ENCODE results near the gene AWAT1. TPM values are rescaled to one million over a fixed set of nuclear protein-coding genes. Genes with fewer than 3 reads are reported as not detected.

The AWAT1 gene
- total and polyA plus RNA-seq, 3 donors from 2014 or later, result not detected

DNA sequence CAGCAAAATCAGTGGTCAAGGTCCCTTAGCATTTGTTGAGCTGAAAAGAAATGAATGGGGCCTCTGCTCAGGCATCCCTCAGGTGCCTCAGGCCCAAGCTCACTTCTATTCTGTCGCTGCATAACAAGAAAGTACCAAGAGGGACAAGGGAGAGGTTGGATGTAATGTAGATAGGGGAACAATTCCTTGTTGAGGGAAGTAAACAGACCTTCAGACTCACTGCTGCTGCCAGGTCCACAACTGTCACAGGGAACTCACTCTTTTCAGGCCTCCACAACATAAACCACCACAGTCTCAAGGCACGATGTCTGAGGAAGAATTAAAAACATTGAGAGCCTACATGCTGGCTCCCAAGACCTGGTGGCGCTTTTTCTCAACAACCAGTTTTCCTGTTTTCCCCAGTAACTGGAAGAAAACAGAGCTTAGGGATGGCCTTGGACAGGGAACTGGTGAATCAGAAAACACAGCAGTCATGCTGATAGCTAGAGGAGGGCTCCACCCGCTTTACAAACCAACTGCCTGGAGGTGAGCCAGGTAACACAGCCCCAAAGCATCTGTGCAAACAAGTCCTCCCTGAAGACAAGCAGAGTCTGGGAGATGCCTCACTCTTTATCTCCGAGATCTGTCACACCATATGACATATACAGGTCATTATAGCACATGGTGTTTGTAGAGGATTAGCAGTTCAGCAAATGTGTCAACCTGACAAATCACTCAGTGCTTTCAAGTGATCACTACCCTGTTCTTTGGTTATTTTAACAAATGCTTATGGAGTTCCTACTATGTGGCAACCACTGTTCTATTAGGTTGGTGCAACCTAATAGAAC, 14.3 kb upstream of the AWAT1 start:
- Histone ChIP-seq H3K4me1 (no peaks in the 10 kb centered on the region), H3K27me3 (no peaks in the 10 kb centered on the region), H3K27ac (no peak overlapping the region), H3K9me3 (no peaks in the 10 kb centered on the region), H3K36me3 (ENCODE audit: low read depth, missing control alignments) (no peaks in the 10 kb centered on the region), H3K4me3 (no peak overlapping the region)
- 43 to 54% methylated on average over 2 to 5 of the region's 5 CpGs for WGBS, 2 donors
- TF ChIP-seq POLR2A (IDR thresholded peaks at IDR 0.05), result no peak
- TF ChIP-seq, protein P1, sequence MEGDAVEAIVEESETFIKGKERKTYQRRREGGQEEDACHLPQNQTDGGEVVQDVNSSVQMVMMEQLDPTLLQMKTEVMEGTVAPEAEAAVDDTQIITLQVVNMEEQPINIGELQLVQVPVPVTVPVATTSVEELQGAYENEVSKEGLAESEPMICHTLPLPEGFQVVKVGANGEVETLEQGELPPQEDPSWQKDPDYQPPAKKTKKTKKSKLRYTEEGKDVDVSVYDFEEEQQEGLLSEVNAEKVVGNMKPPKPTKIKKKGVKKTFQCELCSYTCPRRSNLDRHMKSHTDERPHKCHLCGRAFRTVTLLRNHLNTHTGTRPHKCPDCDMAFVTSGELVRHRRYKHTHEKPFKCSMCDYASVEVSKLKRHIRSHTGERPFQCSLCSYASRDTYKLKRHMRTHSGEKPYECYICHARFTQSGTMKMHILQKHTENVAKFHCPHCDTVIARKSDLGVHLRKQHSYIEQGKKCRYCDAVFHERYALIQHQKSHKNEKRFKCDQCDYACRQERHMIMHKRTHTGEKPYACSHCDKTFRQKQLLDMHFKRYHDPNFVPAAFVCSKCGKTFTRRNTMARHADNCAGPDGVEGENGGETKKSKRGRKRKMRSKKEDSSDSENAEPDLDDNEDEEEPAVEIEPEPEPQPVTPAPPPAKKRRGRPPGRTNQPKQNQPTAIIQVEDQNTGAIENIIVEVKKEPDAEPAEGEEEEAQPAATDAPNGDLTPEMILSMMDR (IDR thresholded peaks at IDR 0.05), result no peak
- DNase-seq, result peak; percentile 31
- intact Hi-C loops (cut with DNase I; ENCODE audit: low total_unique reads), result no loop called here

DNA sequence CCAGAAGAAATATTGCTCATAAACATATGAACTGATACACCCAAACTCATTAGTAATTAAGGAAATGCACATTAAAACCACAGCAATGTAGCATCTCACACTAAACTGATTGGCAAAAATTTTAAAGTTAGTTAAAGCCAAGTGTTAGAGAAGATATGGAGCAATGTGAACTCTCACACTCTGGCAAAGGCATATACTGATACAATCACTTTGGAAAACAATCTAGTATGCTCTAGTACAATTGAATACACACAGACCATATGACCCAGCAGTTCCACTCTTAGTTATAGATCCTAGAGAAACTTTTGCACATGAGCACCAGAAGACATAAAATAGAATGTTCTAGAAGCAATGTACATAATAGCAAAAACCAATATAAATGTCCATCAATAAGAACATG, 8.4 kb upstream of the AWAT1 start:
- no peaks in the 10 kb centered on the region for H3K9me3 ChIP-seq

DNA sequence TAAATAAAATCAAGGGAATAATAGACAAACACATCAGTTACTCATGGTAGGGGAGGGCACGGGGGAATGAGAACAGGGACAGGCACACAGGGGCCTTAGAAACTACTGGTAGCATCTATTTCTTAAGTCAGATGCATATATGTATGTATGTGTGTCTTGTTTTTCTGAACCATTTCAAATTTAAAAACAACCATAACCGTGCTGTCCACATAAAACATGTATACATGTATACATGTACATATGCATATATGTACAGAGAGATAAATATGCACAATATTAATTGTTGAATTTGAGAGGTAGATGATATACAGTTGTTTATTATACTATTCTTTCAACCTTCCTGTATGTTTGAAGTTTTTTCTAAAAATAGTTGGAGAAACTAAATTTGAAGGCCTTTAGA, 7.8 kb upstream of the AWAT1 start:
- TF ChIP-seq POLR2A (IDR thresholded peaks at IDR 0.05), result no peak
- TF ChIP-seq, protein P1 (IDR thresholded peaks at IDR 0.05), result no peak
- no peak overlapping the region for H3K4me3 ChIP-seq
- 87 to 97% methylated on average over 2 of the region's 2 CpGs for WGBS, 2 donors
- no peaks in the 10 kb centered on the region for H3K9me3 ChIP-seq
- no peaks in the 10 kb centered on the region for H3K27me3 ChIP-seq
- H3K27ac ChIP-seq, result no peak overlapping the region
- no peaks in the 10 kb centered on the region for H3K4me1 ChIP-seq
- H3K36me3 ChIP-seq (ENCODE audit: low read depth, missing control alignments), result no peaks in the 10 kb centered on the region
- intact Hi-C loops (cut with DNase I; ENCODE audit: low total_unique reads), result no loop called here
- no peak for DNase-seq

More for the DNA sequence above, 8.4 kb upstream of the AWAT1 start:
- H3K27ac ChIP-seq, result no peak overlapping the region
- no peaks in the 10 kb centered on the region for H3K36me3 ChIP-seq (ENCODE audit: low read depth, missing control alignments)
- H3K27me3 ChIP-seq, result no peaks in the 10 kb centered on the region
- H3K4me3 ChIP-seq, result no peak overlapping the region
- DNase-seq, result no peak
- no peaks in the 10 kb centered on the region for H3K4me1 ChIP-seq
- intact Hi-C loops (cut with DNase I; ENCODE audit: low total_unique reads), result no loop called here
- no peak for TF ChIP-seq POLR2A (IDR thresholded peaks at IDR 0.05)
- TF ChIP-seq, protein P1 (IDR thresholded peaks at IDR 0.05), result no peak

DNA sequence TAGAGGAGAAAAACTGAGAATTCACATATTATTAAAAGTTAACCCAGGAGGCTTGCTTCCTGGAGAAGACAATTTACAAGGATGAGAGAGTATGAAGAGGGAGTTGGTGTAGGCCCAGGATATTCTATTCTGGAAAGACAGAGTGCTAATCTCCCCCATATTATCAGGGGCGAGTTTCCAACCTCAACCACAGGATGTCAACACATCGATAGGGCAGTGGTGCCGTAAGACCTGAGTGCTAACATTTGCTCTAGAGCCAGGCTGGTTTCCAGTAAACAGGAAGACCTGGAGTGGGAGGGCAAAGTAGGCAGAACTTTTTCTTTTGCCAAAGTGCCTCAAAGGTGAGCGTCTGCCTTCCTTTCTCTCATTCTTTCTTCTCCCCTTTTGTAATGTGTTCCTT, 2.8 kb upstream of the AWAT1 start:
- no peak for DNase-seq
- Histone ChIP-seq H3K4me1 (no peaks in the 10 kb centered on the region), H3K27ac (no peak overlapping the region), H3K36me3 (ENCODE audit: low read depth, missing control alignments) (no peaks in the 10 kb centered on the region), H3K4me3 (no peak overlapping the region), H3K9me3 (no peaks in the 10 kb centered on the region), H3K27me3 (no peaks in the 10 kb centered on the region)
- TF ChIP-seq, protein P1 (IDR thresholded peaks at IDR 0.05), result no peak
- TF ChIP-seq POLR2A (IDR thresholded peaks at IDR 0.05), result no peak
- WGBS, 2 donors, result 60 to 88% methylated on average over 4 of the region's 4 CpGs
- intact Hi-C loops (cut with DNase I; ENCODE audit: low total_unique reads), result no loop called here

DNA sequence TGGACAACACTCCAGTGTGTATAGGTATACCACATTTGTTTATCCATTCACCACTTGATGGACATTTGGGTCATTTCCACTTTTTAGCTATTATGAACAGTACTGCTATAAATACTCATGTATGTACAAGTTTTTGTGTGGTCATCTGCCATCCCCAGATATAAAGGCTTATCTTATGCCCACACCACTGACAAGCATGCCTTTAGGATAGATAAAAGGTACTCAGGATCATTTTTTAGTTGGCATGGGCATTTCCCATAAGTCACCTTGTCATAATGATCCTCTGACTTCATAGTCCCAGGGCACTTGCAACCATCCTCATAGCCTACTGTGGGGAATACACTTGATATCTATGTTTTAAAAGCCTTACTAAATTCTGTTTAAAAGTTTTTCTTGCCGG, 6.3 kb downstream of the AWAT1 start:
- no peak for DNase-seq
- intact Hi-C loops (cut with DNase I; ENCODE audit: low total_unique reads), result no loop called here
- Histone ChIP-seq H3K4me3 (no peak overlapping the region), H3K4me1 (no peaks in the 10 kb centered on the region), H3K9me3 (no peaks in the 10 kb centered on the region), H3K36me3 (ENCODE audit: low read depth, missing control alignments) (no peaks in the 10 kb centered on the region), H3K27me3 (no peaks in the 10 kb centered on the region), H3K27ac (no peak overlapping the region)
- TF ChIP-seq, protein P1 (IDR thresholded peaks at IDR 0.05), result no peak
- no peak for TF ChIP-seq POLR2A (IDR thresholded peaks at IDR 0.05)
- 100% methylated on average over 1 of the region's 1 CpG for WGBS, 2 donors
